ENCODE measurements around the gene TPPP.
"Not testable (repeated sequence)": the region's sequence is repeated elsewhere in the genome, so short reads cannot be mapped to it uniquely, and the experiment has no call there.

The TPPP gene

DNA sequence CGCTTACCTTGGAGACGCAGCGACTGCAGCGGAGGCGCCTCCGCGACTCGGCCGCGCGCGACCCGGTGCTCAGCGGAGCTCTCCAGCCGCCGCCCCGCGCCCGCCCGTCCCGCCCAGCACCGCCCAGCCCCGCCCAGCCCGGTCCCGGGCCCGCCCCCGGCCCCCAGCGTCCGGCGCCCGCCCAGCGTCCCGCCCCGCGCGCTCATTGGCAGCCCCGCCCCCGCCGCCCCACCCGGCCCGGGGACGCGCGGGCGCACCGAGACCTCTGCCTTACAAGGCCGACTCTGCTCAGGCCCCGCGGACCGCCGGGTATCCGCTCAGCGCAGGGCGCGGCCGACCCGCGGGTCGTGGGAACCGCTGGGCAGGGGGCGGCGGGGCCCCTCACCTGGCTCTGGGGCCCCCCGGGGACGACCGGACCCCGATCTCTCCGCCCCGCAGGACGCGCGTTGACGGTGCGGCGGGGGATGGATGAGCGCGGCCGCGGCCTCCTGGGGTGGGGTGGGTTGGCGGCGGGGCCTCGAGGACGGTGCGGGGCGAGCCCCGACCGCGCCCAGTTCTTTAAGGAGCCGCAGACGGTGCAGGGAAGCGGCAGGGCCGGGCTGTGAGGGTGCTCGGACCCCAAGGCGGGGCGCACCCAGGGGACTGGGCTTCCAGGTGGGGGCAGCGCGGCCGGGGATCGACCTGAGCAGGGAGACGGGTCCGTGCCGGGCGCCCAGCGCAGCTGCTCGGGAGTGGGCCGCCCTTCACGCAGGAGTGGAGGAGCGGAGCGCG lies at the start of gene TPPP:
TPPP (minus strand) TSS at position 82 of the 771 bp plus-strand sequence. CDS start 15,292 bp downstream, outside the sequence.
- DNase-seq (ENCODE audit: insufficient read length, low spot score); FAIRE-seq: not testable (repeated sequence)

- not testable (repeated sequence) for FAIRE-seq; DNase-seq (ENCODE audit: insufficient read length, low spot score)
Observed at GRCh38 chr5:742276-742675, 49.1 kb upstream of the TPPP start.

- DNase-seq (ENCODE audit: insufficient read length, low spot score); FAIRE-seq: not testable (repeated sequence)
Observed at GRCh38 chr5:734145-734544, 41.0 kb upstream of the TPPP start.

DNA sequence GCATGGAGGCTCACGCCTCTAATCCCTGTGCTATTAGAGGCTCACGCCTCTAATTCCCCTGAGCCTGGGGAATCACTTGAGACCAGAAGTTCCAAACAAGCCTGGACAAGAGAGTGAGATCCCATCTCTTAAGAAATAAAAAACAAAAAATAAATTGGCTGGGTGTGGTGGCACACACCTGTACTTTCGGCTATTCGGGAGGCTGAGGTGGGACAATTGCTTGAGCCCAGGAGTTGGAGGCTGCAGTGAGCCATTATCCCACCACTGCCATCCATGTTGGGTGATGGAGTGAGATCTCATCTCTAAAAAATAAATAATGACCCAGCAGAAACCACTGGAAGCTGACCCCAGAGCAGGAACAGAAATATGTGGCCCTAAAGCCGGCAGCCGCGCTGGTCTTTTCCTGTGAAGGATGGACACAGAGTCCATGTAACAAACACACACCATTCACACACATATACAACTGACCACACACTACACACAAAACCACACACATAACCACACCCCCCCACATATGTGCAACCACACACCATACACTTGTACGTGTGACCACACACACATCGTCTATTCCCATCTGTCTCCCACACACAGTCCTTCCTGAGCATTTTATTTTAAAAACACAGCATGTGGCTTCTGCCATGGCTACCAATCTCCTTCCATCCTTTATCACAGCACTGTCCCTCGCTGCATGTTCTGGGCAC lies 39.8 kb upstream of the TPPP start:
- DNase-seq (ENCODE audit: insufficient read length, low spot score); FAIRE-seq: not testable (repeated sequence)

- FAIRE-seq; DNase-seq (ENCODE audit: insufficient read length, low spot score): not testable (repeated sequence)
Observed at GRCh38 chr5:729225-729624, 36.1 kb upstream of the TPPP start.

DNA sequence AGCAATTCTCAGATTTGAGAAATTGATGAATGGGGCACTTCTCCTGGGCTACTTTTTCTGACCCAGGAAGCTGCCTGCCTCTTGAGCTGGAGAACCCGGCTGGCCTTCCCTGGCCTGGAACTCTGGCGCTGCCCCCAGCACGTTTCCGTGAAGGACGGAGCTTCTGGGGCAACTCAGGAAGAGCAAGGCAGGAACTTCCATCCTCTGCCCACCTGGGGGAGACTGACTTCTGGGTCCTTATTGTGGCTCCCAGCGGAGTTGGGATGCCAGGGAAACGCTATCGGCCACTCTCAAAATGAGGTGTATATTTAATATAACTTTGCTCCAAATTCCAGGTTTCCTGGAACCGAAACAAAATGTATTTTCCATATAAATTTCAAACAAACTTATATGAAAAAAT lies 33.9 kb upstream of the TPPP start:
- not testable (repeated sequence) for DNase-seq (ENCODE audit: insufficient read length, low spot score); FAIRE-seq

- not testable (repeated sequence) for FAIRE-seq; DNase-seq (ENCODE audit: insufficient read length, low spot score)
Observed at GRCh38 chr5:723865-724264, 30.7 kb upstream of the TPPP start.

GRCh38 chr5:723309-723708 lies 30.2 kb upstream of the TPPP start:
- not testable (repeated sequence) for DNase-seq (ENCODE audit: insufficient read length, low spot score); FAIRE-seq

GRCh38 chr5:719379-719778 lies 26.2 kb upstream of the TPPP start:
- not testable (repeated sequence) for DNase-seq (ENCODE audit: insufficient read length, low spot score); FAIRE-seq

DNA sequence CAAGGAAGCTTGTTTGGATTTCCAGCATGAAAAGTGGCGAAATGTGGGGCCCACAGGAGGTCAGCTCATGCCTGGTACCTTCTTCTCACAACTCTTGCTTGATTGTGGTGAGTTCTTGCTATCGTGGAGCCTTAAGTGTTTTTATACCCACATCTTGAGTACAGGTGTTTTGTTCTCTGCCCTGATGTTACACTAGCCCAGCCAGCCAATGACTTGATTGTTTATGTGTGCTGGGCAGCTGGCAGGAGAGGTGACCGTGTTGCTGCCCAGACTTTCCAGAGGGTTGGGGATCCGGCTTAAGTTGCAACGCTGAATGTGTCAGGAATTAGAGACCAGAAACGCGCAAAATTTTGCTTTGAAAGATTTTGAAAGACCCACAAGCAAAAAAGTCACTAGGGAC lies 24.0 kb upstream of the TPPP start:
- DNase-seq (ENCODE audit: insufficient read length, low spot score), result no peak
- TF ChIP-seq POLR2A (IDR thresholded peaks at IDR 0.05; ENCODE audit: low read depth, low read length), result no peak
- no peak for FAIRE-seq

DNA sequence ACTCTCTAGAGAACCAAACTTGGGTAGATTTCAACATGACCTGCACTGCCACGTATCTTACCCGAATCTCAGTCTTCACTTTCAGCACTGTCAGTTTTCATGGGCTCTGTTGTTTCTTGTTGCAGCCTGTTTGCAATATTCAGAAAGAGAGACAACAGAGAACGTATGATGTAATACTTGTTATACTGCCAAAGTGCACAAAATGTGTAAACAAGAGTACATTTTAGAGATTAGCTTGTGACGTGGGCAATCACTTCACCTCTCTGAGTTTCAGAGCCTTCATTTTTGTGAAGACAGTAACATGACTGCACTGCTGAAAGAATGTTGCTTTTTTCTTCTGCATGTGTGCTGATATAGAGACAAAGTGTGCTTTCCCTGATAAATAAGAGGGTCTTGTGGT lies 23.6 kb upstream of the TPPP start:
- not testable (repeated sequence) for FAIRE-seq; DNase-seq (ENCODE audit: insufficient read length, low spot score)

DNA sequence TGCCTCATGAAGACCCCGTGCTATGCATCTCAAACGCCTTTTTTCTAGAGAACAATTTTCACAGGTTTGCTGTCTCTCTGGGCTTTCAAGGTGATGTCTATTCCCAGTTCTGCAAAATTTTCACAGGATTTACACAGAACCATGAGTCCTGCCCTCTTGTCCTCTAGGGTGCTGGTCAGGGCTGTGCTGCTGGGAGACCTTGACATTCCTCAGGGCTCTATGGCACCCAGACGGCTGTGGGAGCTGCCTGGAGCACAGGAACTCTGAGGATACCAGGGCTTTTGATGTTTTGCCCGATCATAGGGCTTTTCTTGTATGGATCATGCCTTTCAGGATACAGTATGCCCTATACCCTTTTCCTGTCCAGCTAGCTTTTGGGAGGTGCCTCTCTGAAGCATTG lies 22.5 kb upstream of the TPPP start:
- not testable (repeated sequence) for FAIRE-seq

GRCh38 chr5:714215-715118 lies 21.3 kb upstream of the TPPP start:
- FAIRE-seq; DNase-seq (ENCODE audit: insufficient read length, low spot score): not testable (repeated sequence)

More for the DNA sequence above, 22.5 kb upstream of the TPPP start:
- DNase-seq (ENCODE audit: insufficient read length, low spot score), result not testable (repeated sequence)

- DNase-seq (ENCODE audit: insufficient read length, low spot score); FAIRE-seq: not testable (repeated sequence)
Observed at GRCh38 chr5:713686-714085, 20.5 kb upstream of the TPPP start.

DNA sequence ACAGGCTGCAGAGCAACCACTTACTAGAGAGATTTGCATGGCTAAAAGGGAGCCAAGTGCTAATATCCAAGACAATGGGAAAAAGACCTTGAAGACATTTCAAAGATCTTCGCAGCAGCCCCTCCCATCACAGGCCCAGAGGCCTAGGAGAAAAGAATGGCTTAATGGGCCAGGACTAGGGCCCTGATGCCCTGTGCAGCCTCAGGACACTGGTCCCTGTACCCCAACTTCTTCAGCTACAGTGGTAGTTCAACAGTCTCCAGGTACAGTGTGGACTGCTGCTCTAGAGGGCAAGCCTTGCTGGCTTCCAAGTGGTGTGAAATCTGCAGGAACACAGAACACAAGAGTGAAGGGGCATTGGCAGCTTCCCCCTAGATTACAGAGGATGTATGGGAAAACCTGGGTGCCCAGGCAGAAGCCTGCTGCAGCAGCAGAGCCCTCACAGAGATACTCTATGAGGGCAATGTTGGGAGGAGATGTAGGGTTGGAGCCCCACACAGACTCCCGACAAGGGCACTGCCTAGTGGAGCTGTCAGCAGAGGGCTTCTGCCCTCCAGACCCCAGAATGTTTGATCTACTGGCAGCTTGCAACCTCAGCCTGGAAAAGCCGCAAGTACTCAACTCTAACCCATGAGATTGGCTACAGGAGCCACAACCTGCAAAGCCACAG lies 15.8 kb upstream of the TPPP start:
- not testable (repeated sequence) for FAIRE-seq

GRCh38 chr5:708374-708773 lies 15.2 kb upstream of the TPPP start:
- not testable (repeated sequence) for FAIRE-seq; DNase-seq (ENCODE audit: insufficient read length, low spot score)

More for the DNA sequence above, 15.8 kb upstream of the TPPP start:
- not testable (repeated sequence) for DNase-seq (ENCODE audit: insufficient read length, low spot score)

DNA sequence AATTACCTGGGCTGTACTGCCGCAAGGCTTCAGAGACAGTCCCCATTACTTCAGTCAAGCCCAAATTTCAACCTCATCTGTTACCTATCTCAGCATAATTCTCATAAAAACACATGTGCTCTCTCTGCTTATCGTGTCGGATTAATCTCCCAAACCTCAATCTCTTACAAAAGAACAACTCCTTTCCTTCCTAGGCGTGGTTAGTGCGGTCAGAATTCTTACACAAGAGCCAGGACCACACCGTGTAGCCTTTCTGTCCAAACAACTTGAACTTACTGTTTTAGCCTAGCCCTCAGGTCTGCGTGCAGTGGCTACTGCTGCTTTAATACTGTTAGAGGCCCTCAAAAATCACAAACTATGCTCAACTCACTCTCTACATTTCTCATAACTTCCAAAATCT lies 13.0 kb upstream of the TPPP start:
- FAIRE-seq, result not testable (repeated sequence)

DNA sequence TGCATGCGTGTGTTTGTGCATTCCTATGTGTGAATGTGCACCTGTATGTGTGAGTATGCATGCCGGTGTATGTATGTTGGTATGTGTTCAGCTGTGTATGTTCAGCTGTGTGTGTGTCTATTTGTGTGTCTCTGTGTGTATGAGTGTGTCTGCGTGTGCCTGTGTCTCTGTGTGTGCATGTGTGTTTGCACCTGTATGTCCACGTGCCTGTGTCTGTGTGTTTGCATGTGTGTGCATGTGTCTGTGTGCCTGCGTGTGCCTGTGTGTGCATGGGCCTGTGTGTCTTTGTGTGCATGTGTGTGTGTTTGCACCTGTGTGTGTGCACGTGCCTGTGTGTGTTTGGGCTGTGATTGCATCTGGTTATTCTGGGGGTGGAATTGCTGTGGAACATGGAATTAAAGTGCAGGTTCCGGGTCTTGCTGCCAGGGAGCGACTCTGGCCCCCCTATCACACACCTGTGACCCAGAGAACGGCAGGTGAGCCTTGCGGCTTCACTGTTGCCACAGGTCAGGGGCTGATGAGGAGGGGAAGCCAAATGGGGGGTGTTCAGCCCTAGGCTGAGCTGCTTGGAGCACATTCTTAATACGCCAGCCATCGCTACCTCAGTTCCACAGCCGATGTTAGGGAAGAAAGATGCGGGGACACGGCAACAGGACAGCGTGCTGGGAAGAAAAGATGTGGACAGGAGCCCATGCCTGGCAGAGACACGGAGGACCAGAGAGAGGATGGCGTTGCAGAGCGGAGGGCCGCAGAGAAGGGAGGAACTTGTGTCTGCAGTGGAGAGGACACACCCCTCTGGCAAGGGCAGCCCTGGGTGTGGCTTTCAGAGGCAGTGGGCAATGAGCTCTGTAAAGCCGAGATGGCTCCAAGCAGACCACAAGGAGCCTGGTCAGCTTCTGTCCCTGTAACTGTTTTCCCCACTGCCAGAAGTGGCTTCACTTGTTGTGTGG lies 3.9 kb upstream of the TPPP start:
- not testable (repeated sequence) for FAIRE-seq; DNase-seq (ENCODE audit: insufficient read length, low spot score)

More for the DNA sequence above, 13.0 kb upstream of the TPPP start:
- DNase-seq (ENCODE audit: insufficient read length, low spot score), result not testable (repeated sequence)
